ENCODE results near the gene RFT1.
A peak's percentile ranks its signal among the peaks of the same experiment; 100 is the strongest.

The RFT1 gene

DNA sequence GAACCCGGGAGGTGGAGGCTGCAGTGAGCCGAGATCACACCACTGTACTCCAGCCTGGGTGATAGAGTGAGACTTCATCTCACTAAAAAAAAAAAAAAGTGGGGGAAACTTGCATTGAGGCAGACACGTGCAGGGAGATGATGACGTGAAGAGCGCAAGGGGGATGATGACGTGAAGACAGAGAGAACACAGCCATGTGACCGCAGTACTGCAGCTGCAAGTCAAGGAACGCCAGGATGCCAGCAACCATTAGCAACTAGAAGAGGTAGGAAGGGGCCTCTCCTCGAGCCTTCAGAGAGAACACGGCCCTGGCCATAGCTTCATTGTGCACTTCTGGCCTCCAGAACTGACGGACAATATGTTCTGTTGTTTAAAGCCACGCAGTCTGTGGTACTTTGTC, 28.3 kb downstream of the RFT1 start:
- no peaks in the 10 kb centered on the region for H3K27me3 ChIP-seq
- peaks cover 29 to 97% (median 82%) of the 10 kb centered on the region in 11 experiments for H3K36me3 ChIP-seq
- H3K4me1 ChIP-seq, result peaks cover 16 to 53% (median 40%) of the 10 kb centered on the region in 10 experiments; a peak in 19 of 20 replicates
- H3K4me3 ChIP-seq, result no peak overlapping the region
- H3K9me3 ChIP-seq (replicated peaks in 1 of 11), result no peaks in the 10 kb centered on the region
- no peak for TF ChIP-seq Cebpa-rat (IDR thresholded peaks at IDR 0.05)
- peak overlapping the region in 5 of 11 experiments; percentile 74 to 93 (median 80); a peak in 9 of 22 replicates for H3K4me2 ChIP-seq
- H3K9ac ChIP-seq, result peak overlapping the region in 2 of 11 experiments; percentile 56 to 57; a peak in 4 of 22 replicates
- peaks cover 0 to 8% (median 0%) of the 10 kb centered on the region in 11 experiments; a peak in 2 of 22 replicates for H4K20me1 ChIP-seq
- H3K27ac ChIP-seq, result peak overlapping the region in 6 of 11 experiments; percentile 8 to 78 (median 60); a peak in 11 of 22 replicates

DNA sequence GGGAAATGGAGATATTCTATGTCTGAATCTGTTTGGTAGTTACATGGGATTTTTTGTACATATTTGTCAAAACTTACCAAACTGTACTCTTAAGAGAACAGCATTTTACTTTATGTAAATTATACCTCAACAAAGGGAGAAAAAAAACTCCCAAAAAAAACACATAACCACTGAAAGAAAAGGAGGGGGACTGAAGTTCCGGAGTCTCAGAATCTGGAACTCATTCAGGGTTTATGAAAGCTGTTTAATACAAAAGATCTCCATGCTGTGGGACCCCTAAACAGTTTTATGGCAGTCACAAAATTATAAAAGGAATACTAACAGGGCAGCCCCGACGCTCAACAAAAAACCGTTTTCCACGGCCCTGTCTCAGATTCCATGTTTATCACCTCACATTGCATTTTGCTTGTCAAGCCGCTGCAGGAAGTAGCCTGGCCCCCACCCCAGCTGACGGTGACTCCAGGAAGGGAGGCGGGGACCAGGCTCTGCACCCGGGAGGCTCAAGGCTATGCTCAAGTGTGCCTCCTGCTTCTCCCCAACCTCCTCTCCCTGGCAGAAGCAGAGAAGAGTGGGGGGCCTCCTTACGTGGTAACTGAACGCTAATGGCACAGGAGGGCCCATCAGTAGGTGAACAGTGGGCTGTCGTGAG, 29.3 kb downstream of the RFT1 start:
- Histone ChIP-seq H3K27me3 (no peaks in the 10 kb centered on the region), H4K20me1 (peaks cover 0 to 8% (median 0%) of the 10 kb centered on the region in 11 experiments; a peak in 2 of 22 replicates), H3K9me3 (replicated peaks in 1 of 11) (no peaks in the 10 kb centered on the region), H3K36me3 (peaks cover 37 to 97% (median 80%) of the 10 kb centered on the region in 11 experiments), H3K4me1 (peaks cover 16 to 52% (median 40%) of the 10 kb centered on the region in 10 experiments; a peak in 19 of 20 replicates), H3K27ac (peak overlapping the region in 1 of 11 experiments; percentile 73; a peak in 2 of 22 replicates), H3K9ac (no peak overlapping the region), H3K4me2 (peak overlapping the region in 3 of 11 experiments; percentile 6 to 84 (median 79); a peak in 4 of 22 replicates), H3K4me3 (no peak overlapping the region)
- TF ChIP-seq Cebpa-rat (IDR thresholded peaks at IDR 0.05), result no peak

DNA sequence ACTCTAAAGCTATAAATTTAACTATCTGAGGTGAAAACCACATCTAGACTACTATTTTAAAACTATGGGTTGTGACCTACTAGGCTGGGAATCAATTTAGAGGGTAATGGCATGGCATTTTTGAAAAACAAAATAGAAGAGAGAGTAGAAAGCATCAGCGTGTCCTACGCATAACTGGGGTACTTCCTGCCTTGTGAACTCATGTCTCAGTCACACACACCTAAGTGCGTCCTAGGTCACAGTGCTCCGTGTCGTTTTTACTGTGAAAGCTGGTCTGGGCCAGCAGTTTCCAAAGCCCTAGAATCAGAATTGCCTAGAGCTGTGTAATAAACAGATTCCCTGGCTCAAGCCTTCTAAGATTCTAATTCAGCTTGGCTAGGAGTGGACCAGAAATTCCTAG, 32.3 kb downstream of the RFT1 start:
- no peak overlapping the region for H3K9ac ChIP-seq
- peaks cover 8 to 28% (median 16%) of the 10 kb centered on the region in 10 experiments; a peak in 19 of 20 replicates for H3K4me1 ChIP-seq
- H3K36me3 ChIP-seq, result peaks cover 65 to 97% (median 85%) of the 10 kb centered on the region in 11 experiments
- H3K27ac ChIP-seq, result no peak overlapping the region
- no peaks in the 10 kb centered on the region for H3K27me3 ChIP-seq
- H3K9me3 ChIP-seq (replicated peaks in 1 of 11), result no peaks in the 10 kb centered on the region
- TF ChIP-seq Cebpa-rat (IDR thresholded peaks at IDR 0.05), result no peak
- H3K4me2 ChIP-seq, result no peak overlapping the region
- no peak overlapping the region for H3K4me3 ChIP-seq
- H4K20me1 ChIP-seq, result peaks cover 0 to 15% (median 0%) of the 10 kb centered on the region in 11 experiments; a peak in 2 of 22 replicates

DNA sequence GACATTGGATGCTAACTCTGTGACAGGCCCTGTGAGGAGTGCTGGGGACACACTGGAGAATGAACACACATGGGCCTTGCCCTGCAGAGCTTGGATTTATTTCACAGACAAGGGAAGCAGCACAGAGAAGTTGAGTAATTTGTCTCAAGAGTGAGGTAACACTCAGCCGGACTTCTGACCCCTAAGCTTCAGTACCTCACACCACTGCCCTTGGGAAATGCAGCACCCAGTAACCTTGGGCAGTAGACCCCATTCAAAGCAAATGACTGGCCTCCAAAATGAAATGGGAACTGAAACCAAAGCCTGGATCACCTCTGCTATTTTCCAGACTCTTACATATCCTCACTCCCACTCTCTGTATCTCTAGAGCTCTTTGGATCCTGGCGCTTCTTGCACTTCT, 37.3 kb downstream of the RFT1 start:
- Histone ChIP-seq H3K4me3 (no peak overlapping the region), H3K9ac (no peak overlapping the region), H3K27ac (no peak overlapping the region), H3K9me3 (replicated peaks in 1 of 11) (no peaks in the 10 kb centered on the region), H3K4me2 (no peak overlapping the region), H3K36me3 (peaks cover 80 to 99% (median 87%) of the 10 kb centered on the region in 11 experiments), H3K4me1 (peaks cover 0 to 27% (median 2%) of the 10 kb centered on the region in 10 experiments; a peak in 6 of 20 replicates), H4K20me1 (peaks cover 0 to 22% (median 0%) of the 10 kb centered on the region in 11 experiments; a peak in 4 of 22 replicates), H3K27me3 (no peaks in the 10 kb centered on the region)
- TF ChIP-seq Cebpa-rat (IDR thresholded peaks at IDR 0.05), result no peak

DNA sequence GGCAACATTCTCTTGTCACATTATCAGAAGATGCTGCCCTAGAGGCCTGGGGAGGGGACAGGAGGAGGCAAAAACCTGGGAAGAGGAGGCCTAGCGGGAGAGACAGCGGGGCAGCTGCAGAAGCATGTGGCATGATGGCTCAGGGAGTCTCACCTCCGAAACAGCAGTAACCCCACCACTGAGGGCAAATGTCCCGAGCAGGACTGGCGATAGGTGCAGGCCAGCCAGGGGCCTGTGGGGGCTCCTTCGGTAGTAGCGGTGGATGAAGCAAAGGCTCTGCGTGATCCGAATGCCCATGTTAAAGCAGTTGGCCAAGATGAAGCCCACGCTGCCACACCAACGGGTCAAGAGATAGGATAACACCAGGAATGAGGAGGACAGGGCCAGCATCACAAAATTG, 38.0 kb downstream of the RFT1 start:
- TF ChIP-seq Cebpa-rat (IDR thresholded peaks at IDR 0.05), result no peak

DNA sequence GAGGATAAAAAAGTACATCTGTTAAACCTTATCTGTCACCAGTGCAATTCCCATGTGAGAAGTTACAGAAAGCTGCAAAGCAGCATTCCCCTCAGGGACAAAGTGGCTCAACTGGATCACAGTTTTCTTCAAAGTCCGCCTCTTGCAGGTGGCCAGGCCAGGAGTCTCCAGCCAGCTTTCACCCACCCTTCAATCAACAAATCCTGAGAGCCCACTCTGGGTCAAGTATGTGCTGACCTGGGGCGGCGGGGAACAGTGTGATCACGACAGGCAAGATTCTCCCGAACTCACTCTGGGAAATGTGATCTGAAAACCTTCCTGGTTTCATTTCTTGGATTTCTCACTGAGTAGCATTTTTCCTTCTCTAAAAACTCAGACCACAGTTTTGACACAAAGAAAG, 39.2 kb downstream of the RFT1 start:
- Histone ChIP-seq H3K27ac (no peak overlapping the region), H3K4me1 (peaks cover 0 to 27% (median 2%) of the 10 kb centered on the region in 10 experiments; a peak in 6 of 20 replicates), H3K4me3 (no peak overlapping the region), H4K20me1 (peaks cover 0 to 22% (median 0%) of the 10 kb centered on the region in 11 experiments; a peak in 4 of 22 replicates), H3K36me3 (peaks cover 65 to 94% (median 80%) of the 10 kb centered on the region in 11 experiments), H3K27me3 (no peaks in the 10 kb centered on the region), H3K9ac (no peak overlapping the region), H3K9me3 (replicated peaks in 1 of 11) (no peaks in the 10 kb centered on the region), H3K4me2 (peak overlapping the region in 2 of 11 experiments; percentile 7 to 35; a peak in 1 of 22 replicates)
- TF ChIP-seq Cebpa-rat (IDR thresholded peaks at IDR 0.05), result no peak

More for the DNA sequence above, 38.0 kb downstream of the RFT1 start:
- peaks cover 75 to 99% (median 87%) of the 10 kb centered on the region in 11 experiments for H3K36me3 ChIP-seq
- peaks cover 0 to 27% (median 2%) of the 10 kb centered on the region in 10 experiments; a peak in 6 of 20 replicates for H3K4me1 ChIP-seq
- H3K27me3 ChIP-seq, result no peaks in the 10 kb centered on the region
- peaks cover 0 to 22% (median 0%) of the 10 kb centered on the region in 11 experiments; a peak in 4 of 22 replicates for H4K20me1 ChIP-seq
- no peak overlapping the region for H3K27ac ChIP-seq
- H3K9me3 ChIP-seq (replicated peaks in 1 of 11), result no peaks in the 10 kb centered on the region
- H3K4me2 ChIP-seq, result no peak overlapping the region
- H3K9ac ChIP-seq, result peak overlapping the region in 1 of 11 experiments; percentile 5; a peak in 1 of 22 replicates
- H3K4me3 ChIP-seq, result no peak overlapping the region

DNA sequence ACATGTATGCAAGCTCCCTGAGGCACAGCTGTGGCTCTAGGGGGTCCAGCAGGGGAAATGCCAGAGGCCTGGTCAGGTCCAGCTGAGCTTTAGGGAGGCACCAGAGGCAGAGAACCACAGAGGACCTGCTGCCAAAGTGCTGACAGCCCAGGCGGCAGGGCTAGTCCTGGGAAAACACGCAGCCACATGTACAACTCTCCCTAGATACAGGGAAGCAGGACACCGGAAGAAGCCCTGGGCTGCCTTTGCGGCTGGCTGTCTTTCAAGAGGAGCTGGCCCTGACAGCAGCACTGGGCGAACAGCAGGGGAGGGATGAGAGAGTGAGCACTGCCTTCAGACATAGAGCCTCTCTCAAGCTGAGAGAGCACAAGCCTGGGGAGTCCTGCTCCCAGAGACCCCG, 40.7 kb downstream of the RFT1 start:
- H3K4me3 ChIP-seq, result no peak overlapping the region
- H3K36me3 ChIP-seq, result peaks cover 52 to 83% (median 66%) of the 10 kb centered on the region in 11 experiments
- H3K9me3 ChIP-seq (replicated peaks in 1 of 11), result no peaks in the 10 kb centered on the region
- H3K9ac ChIP-seq, result no peak overlapping the region
- H3K4me2 ChIP-seq, result no peak overlapping the region
- TF ChIP-seq Cebpa-rat (IDR thresholded peaks at IDR 0.05), result no peak
- H3K4me1 ChIP-seq, result peaks cover 0 to 27% (median 4%) of the 10 kb centered on the region in 10 experiments; a peak in 10 of 20 replicates
- no peaks in the 10 kb centered on the region for H3K27me3 ChIP-seq
- H3K27ac ChIP-seq, result no peak overlapping the region
- peaks cover 0 to 22% (median 0%) of the 10 kb centered on the region in 11 experiments; a peak in 4 of 22 replicates for H4K20me1 ChIP-seq

DNA sequence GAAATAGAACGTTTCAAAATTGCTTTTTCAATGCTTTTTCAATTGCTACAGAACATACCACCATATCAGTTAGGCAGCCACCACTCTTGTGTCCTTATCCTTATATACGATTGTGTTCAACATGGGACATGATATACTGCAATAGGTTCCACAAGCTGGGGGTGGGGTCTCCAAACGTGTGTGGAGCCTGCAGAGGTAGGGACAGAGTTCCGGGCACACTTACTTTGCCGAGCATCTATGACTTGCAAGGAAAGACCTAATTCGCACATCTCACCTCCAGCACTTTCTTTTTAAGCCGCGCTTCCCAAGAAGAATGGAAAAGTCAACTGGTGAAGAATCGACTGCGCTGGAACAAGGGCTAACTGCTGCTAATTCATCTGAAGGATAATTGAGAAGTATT, 44.8 kb downstream of the RFT1 start:
- Histone ChIP-seq H3K27ac (no peak overlapping the region), H3K9ac (no peak overlapping the region), H3K4me3 (no peak overlapping the region), H3K9me3 (replicated peaks in 1 of 11) (no peaks in the 10 kb centered on the region), H3K36me3 (peaks cover 14 to 43% (median 26%) of the 10 kb centered on the region in 11 experiments), H3K4me1 (peaks cover 0 to 22% (median 15%) of the 10 kb centered on the region in 10 experiments; a peak in 15 of 20 replicates), H4K20me1 (peaks cover 0 to 13% (median 0%) of the 10 kb centered on the region in 11 experiments; a peak in 2 of 22 replicates), H3K27me3 (no peaks in the 10 kb centered on the region), H3K4me2 (no peak overlapping the region)
- no peak for TF ChIP-seq Cebpa-rat (IDR thresholded peaks at IDR 0.05)
